GM19240 (cell line): ENCODE measurements around the gene CAPN13.

Experiments
- DNase-seq: peaks from one replicate; pipeline ENCODE4 v3.0.0; 2011; ENCODE audit warnings: low spot score; ENCODE audit not compliant: insufficient read length

The CAPN13 gene

GRCh38 chr2:30730736-30731647 is 76.3 kb downstream of the CAPN13 start:
- no peak for DNase-seq

- no peak for DNase-seq
Observed at GRCh38 chr2:30729031-30729430, 78.2 kb downstream of the CAPN13 start.

- DNase-seq = no peak
Observed at GRCh38 chr2:30722936-30723725, 84.1 kb downstream of the CAPN13 start.

- DNase-seq = no peak
Observed at GRCh38 chr2:30721668-30722647, 85.3 kb downstream of the CAPN13 start.

- no peak for DNase-seq
Observed at GRCh38 chr2:30721241-30721640, 86.0 kb downstream of the CAPN13 start.

GRCh38 chr2:30717081-30717650 is 90.1 kb downstream of the CAPN13 start:
- DNase-seq = no peak

GRCh38 chr2:30716123-30716900 is 90.9 kb downstream of the CAPN13 start:
- no peak for DNase-seq

- no peak for DNase-seq
Observed at GRCh38 chr2:30714811-30715709, 92.2 kb downstream of the CAPN13 start.

- DNase-seq = no peak
Observed at GRCh38 chr2:30713698-30714097, 93.5 kb downstream of the CAPN13 start.

- peak; percentile 67 for DNase-seq
Observed at GRCh38 chr2:30711646-30712085, 95.6 kb downstream of the CAPN13 start.

- no peak for DNase-seq
Observed at GRCh38 chr2:30710461-30710860, 96.8 kb downstream of the CAPN13 start.

GRCh38 chr2:30710016-30710415 is 97.2 kb downstream of the CAPN13 start:
- no peak for DNase-seq

- DNase-seq = no peak
Observed at GRCh38 chr2:30709516-30709915, 97.7 kb downstream of the CAPN13 start.

- no peak for DNase-seq
Observed at GRCh38 chr2:30708491-30709290, 98.6 kb downstream of the CAPN13 start.

- no peak for DNase-seq
Observed at GRCh38 chr2:30707304-30707903, 99.8 kb downstream of the CAPN13 start.

GRCh38 chr2:30706534-30707303 is 100.5 kb downstream of the CAPN13 start:
- DNase-seq = no peak
